SK-N-SH (cell line): ENCODE measurements around the gene TRMU. TPM values are rescaled to one million over a fixed set of nuclear protein-coding genes. Genes with fewer than 3 reads are reported as not detected.

Experiments
- CTCF ChIA-PET: fragments of 300-600, 350-600 bp; formaldehyde crosslinking; extraction: SDS; loops from one replicate; lab custom pipeline; 2021; lab: Yijun Ruan, JAX
- POLR2A ChIA-PET: fragments of 350-600 bp; sonication (Branson Sonifier 250); formaldehyde crosslinking; extraction: SDS; loops from one replicate; lab custom pipeline; 2020; ENCODE audit warnings: antibody characterized with exemption, inconsistent platforms; lab: Yijun Ruan, JAX
- DNase-seq: peaks from one replicate; pipeline ENCODE4 v3.0.0; 2012
- H2AFZ ChIP-seq: fragments of 200-600 bp; sonication (generic); 2 replicates; pipeline ENCODE4 v1.8.1; 2016; ENCODE audit warnings: antibody characterized with exemption, mild to moderate bottlenecking, low read depth
- H3F3A ChIP-seq: fragments of 200-600 bp; sonication (generic); replicated peaks from 2 replicates; pipeline ENCODE3; 2016; ENCODE audit warnings: antibody characterized with exemption, mild to moderate bottlenecking; ENCODE audit not compliant: insufficient read depth
- H3K27ac ChIP-seq, 2 experiments: fragments of 200-500 bp in 1 of 2; fragments of 200-600 bp in 1 of 2; sonication (Bioruptor generic) in 1 of 2; sonication (generic), shearing (Covaris generic) in 1 of 2; 2 replicates each; pipeline versions ENCODE4 v1.5.1 to v1.6.1; 2014 to 2016; ENCODE audit warnings: low read depth in 2 of 2, inconsistent platforms in 1 of 2, low read length in 1 of 2, mild to moderate bottlenecking in 1 of 2, mixed read lengths in 1 of 2
- H3K27me3 ChIP-seq: fragments of 200-600 bp; sonication (generic), shearing (Covaris generic); 2 replicates; pipeline ENCODE4 v1.6.1; 2016; ENCODE audit warnings: mixed run types; ENCODE audit not compliant: insufficient read depth
- H3K36me3 ChIP-seq, 2 experiments: fragments of 200-500 bp in 1 of 2; fragments of 200-600 bp in 1 of 2; sonication (Bioruptor generic) in 1 of 2; sonication (generic) in 1 of 2; replicated peaks in 1 of 2; 2 replicates each; pipeline versions ENCODE3 to v1.5.1; 2014 to 2016; ENCODE audit warnings: low read length in 1 of 2, mild to moderate bottlenecking in 1 of 2; ENCODE audit not compliant: insufficient read depth in 2 of 2, control insufficient read depth in 1 of 2
- H3K4me1 ChIP-seq, 2 experiments: fragments of 200-500 bp in 1 of 2; fragments of 200-600 bp in 1 of 2; sonication (Bioruptor generic) in 1 of 2; sonication (generic), shearing (Covaris generic) in 1 of 2; 2 replicates each; pipeline versions ENCODE4 v1.5.1 to v1.6.1; 2014 to 2016; ENCODE audit warnings: low read depth in 1 of 2, low read length in 1 of 2, mixed run types in 1 of 2; ENCODE audit not compliant: insufficient read depth in 2 of 2, control insufficient read depth in 1 of 2
- H3K4me2 ChIP-seq: fragments of 200-600 bp; sonication (generic), shearing (Covaris generic); 2 replicates; pipeline ENCODE4 v1.6.1; 2017; ENCODE audit warnings: mixed run types
- H3K4me3 ChIP-seq, 2 experiments: fragments of 200-500 bp in 1 of 2; fragments of 200-600 bp in 1 of 2; sonication (Bioruptor generic) in 1 of 2; sonication (generic), shearing (Covaris generic) in 1 of 2; 2 replicates each; pipeline versions ENCODE4 v1.5.1 to v1.8.1; 2014 to 2016; ENCODE audit warnings: low read depth in 2 of 2, inconsistent platforms in 1 of 2, low read length in 1 of 2, mild to moderate bottlenecking in 1 of 2, mixed read lengths in 1 of 2, moderate library complexity in 1 of 2
- H3K79me2 ChIP-seq: fragments of 200-600 bp; sonication (generic); 2 replicates; pipeline ENCODE4 v1.8.1; 2017; ENCODE audit warnings: mild to moderate bottlenecking; ENCODE audit not compliant: insufficient read depth
- H3K9ac ChIP-seq: fragments of 200-600 bp; sonication (generic); 2 replicates; pipeline ENCODE4 v1.6.1; 2017; ENCODE audit warnings: mixed run types
- H3K9me2 ChIP-seq: fragments of 200-600 bp; sonication (generic); 2 replicates; pipeline ENCODE4 v1.6.1; 2017; ENCODE audit warnings: mixed run types
- H3K9me3 ChIP-seq: fragments of 200-600 bp; sonication (generic); 2 replicates; pipeline ENCODE4 v1.6.1; 2017; ENCODE audit warnings: mixed run types, mild to moderate bottlenecking, moderate library complexity
- H4K20me1 ChIP-seq: fragments of 200-600 bp; sonication (generic); 2 replicates; pipeline ENCODE4 v1.6.1; 2017; ENCODE audit warnings: mild to moderate bottlenecking, mixed run types; ENCODE audit not compliant: insufficient read depth
- CTCF ChIP-seq: fragments of 200-600 bp; sonication (generic); IDR thresholded peaks from 2 replicates; pipeline ENCODE4 v1.6.1; 2017; ENCODE audit warnings: antibody characterized with exemption, mild to moderate bottlenecking, moderate library complexity
- ELF1 ChIP-seq: IDR thresholded peaks from 2 replicates; pipeline ENCODE4 v1.4.0; 2012
- EP300 ChIP-seq, 2 experiments: IDR thresholded peaks; 2 replicates each; pipeline versions ENCODE4 v1.4.0 to v1.6.1; 2012; ENCODE audit warnings: borderline replicate concordance in 1 of 2, low read depth in 1 of 2, low read length in 1 of 2
- EZH2phosphoT487 ChIP-seq: fragments of 200-600 bp; sonication (generic); IDR thresholded peaks from 2 replicates; pipeline ENCODE4 v1.6.1; 2017; ENCODE audit warnings: low read depth, mixed run types, mild to moderate bottlenecking, antibody characterized with exemption, moderate library complexity, borderline replicate concordance
- FOXJ3 ChIP-seq: sonication (generic); formaldehyde crosslinking; IDR thresholded peaks from 2 replicates; pipeline ENCODE4 v1.5.1; 2020; ENCODE audit warnings: mild to moderate bottlenecking, missing genetic modification reagents
- GATA2 ChIP-seq: sonication (generic); formaldehyde crosslinking; IDR thresholded peaks from 2 replicates; pipeline ENCODE4 v1.5.0; 2020; ENCODE audit warnings: mild to moderate bottlenecking, missing genetic modification reagents
- MEF2A ChIP-seq: IDR thresholded peaks from 2 replicates; pipeline ENCODE4 v1.4.0; 2012; ENCODE audit warnings: low read depth, borderline replicate concordance
- NFIC ChIP-seq: IDR thresholded peaks from 2 replicates; pipeline ENCODE4 v1.4.0; 2012; ENCODE audit warnings: borderline replicate concordance
- NRF1 ChIP-seq: IDR thresholded peaks from 2 replicates; pipeline ENCODE4 v1.6.1; 2012; ENCODE audit warnings: low read depth, mild to moderate bottlenecking, low read length
- POLR2AphosphoS5 ChIP-seq: IDR thresholded peaks from 2 replicates; pipeline ENCODE4 v1.6.1; 2012; ENCODE audit warnings: low read depth, low read length
- RAD21 ChIP-seq: IDR thresholded peaks from 2 replicates; pipeline ENCODE4 v1.6.1; 2012; ENCODE audit warnings: mild to moderate bottlenecking, low read length
- RCOR1 ChIP-seq: fragments of 150-350 bp; IDR thresholded peaks from 2 replicates; pipeline ENCODE4 v1.6.1; 2017; ENCODE audit warnings: antibody characterized with exemption, low read length
- REST ChIP-seq: IDR thresholded peaks from 2 replicates; pipeline ENCODE4 v1.6.1; 2012; ENCODE audit warnings: mild to moderate bottlenecking, low read depth, low read length, moderate library complexity
- RXRA ChIP-seq: IDR thresholded peaks from 2 replicates; pipeline ENCODE4 v1.4.0; 2012; ENCODE audit warnings: low read depth, mild to moderate bottlenecking, borderline replicate concordance
- SIN3A ChIP-seq: IDR thresholded peaks from 2 replicates; pipeline ENCODE4 v1.6.1; 2012; ENCODE audit warnings: low read depth, mild to moderate bottlenecking, low read length, moderate library complexity, borderline replicate concordance
- SMC3 ChIP-seq: IDR thresholded peaks from 2 replicates; pipeline ENCODE4 v1.6.1; 2012; ENCODE audit warnings: low read depth, low read length, improper control_type of control experiment
- TAF1 ChIP-seq: IDR thresholded peaks from 2 replicates; pipeline ENCODE4 v1.6.1; 2012; ENCODE audit warnings: low read depth, mild to moderate bottlenecking, low read length, moderate library complexity, borderline replicate concordance
- TCF12 ChIP-seq: IDR thresholded peaks from 2 replicates; pipeline ENCODE4 v1.4.0; 2012
- TEAD4 ChIP-seq: IDR thresholded peaks from 2 replicates; pipeline ENCODE4 v1.4.0; 2012; ENCODE audit warnings: mild to moderate bottlenecking, borderline replicate concordance; ENCODE audit not compliant: insufficient read depth
- ZBTB33 ChIP-seq: IDR thresholded peaks from 2 replicates; pipeline ENCODE4 v1.4.0; 2012; ENCODE audit warnings: low read depth, borderline replicate concordance
- WGBS: methylation state at CpG from one replicate; pipeline ENCODE4 v1.1.6; 2017; ENCODE audit warnings: low lambda C conversion rate; 5-methylcytosine and 5-hydroxymethylcytosine counted together
- polyA plus RNA-seq, 3 experiments: library from polyadenylated mRNA; depleted of rRNA; stranded (reverse); fragments of >200 nt; gene quantifications; 2 replicates each; pipeline ENCODE4 v1.2.3, GENCODE V29; 2012

The TRMU gene
- polyA plus RNA-seq, 1 of the 3 experiments (the other 2 are of a cell fraction) = 47.1 TPM

GRCh38 chr22:46349681-46350080, 14.2 kb downstream of the TRMU start (continued):
- no peak for TF ChIP-seq SIN3A
- TF ChIP-seq, all 33 proteins: peak for 0

GRCh38 chr22:46350121-46350520, 14.6 kb downstream of the TRMU start:
- Histone ChIP-seq H3K9me3 (no peaks in the 10 kb centered on the region), H3K4me3 (no peak overlapping the region), H3K9me2 (no peaks in the 10 kb centered on the region), H3K79me2 (peaks cover 14% of the 10 kb centered on the region; the same call in 1 of the 2 replicates), H3F3A (no peaks in the 10 kb centered on the region), H4K20me1 (peaks cover 19% of the 10 kb centered on the region; the same call in 1 of the 2 replicates), H3K27ac (no peak overlapping the region), H3K9ac (no peak overlapping the region), H3K27me3 (no peaks in the 10 kb centered on the region), H3K36me3 (peaks cover 21 to 84% of the 10 kb centered on the region in 2 experiments), H3K4me2 (no peak overlapping the region), H2AFZ (no peak overlapping the region), H3K4me1 (no peaks in the 10 kb centered on the region)
- CTCF ChIA-PET = interaction anchor here (1.7 kb wide), 1 partner anchor 193 kb away, joined by 7 read pairs; no protein-coding TSS in a partner anchor
- TF ChIP-seq NFIC (no peak), TCF12 (no peak), RCOR1 (no peak), MEF2A (no peak), EP300 (IDR thresholded peaks at IDR 0.05; ENCODE audit: borderline replicate concordance in 1 of 2, low read depth in 1 of 2, low read length in 1 of 2) (no peak), NRF1 (no peak), SMC3 (no peak), TEAD4 (no peak), ZBTB33 (no peak), FOXJ3 (CRISPR knock-in tag) (no peak), TAF1 (no peak)
- DNase-seq = no peak
- 89% methylated on average over 7 of the region's 7 CpGs for WGBS
- POLR2A ChIA-PET = no interaction called here

- 97% methylated on average over 20 of the region's 20 CpGs for WGBS
- H3K4me3 ChIP-seq = no peak overlapping the region
- H3K36me3 ChIP-seq = peaks cover 18 to 82% of the 10 kb centered on the region in 2 experiments
- no peak overlapping the region for H2AFZ ChIP-seq
- no peak for DNase-seq
- H3K4me1 ChIP-seq = no peaks in the 10 kb centered on the region
- ChIA-PET POLR2A (no interaction called here), CTCF (interaction anchor here (1.7 kb wide), 1 partner anchor 192 kb away, joined by 7 read pairs; no protein-coding TSS in a partner anchor)
- no peaks in the 10 kb centered on the region for H3F3A ChIP-seq
- no peak overlapping the region for H3K4me2 ChIP-seq
- H3K9me3 ChIP-seq = no peaks in the 10 kb centered on the region
- no peaks in the 10 kb centered on the region for H3K9me2 ChIP-seq
- no peak overlapping the region for H3K27ac ChIP-seq
- H3K27me3 ChIP-seq = no peaks in the 10 kb centered on the region
- 0 out of 2 replicates have a peak, but pooled peaks cover 9% of the 10 kb centered on the region for H3K79me2 ChIP-seq
- peaks cover 21% of the 10 kb centered on the region; the same call in 1 of the 2 replicates for H4K20me1 ChIP-seq
- H3K9ac ChIP-seq = no peak overlapping the region
- no peak for TF ChIP-seq REST
- no peak for TF ChIP-seq ELF1
- no peak for TF ChIP-seq POLR2AphosphoS5
- no peak for TF ChIP-seq GATA2 (CRISPR knock-in tag)
- no peak for TF ChIP-seq RXRA
- no peak for TF ChIP-seq RAD21
- no peak for TF ChIP-seq CTCF
- TF ChIP-seq EP300 (IDR thresholded peaks at IDR 0.05; ENCODE audit: borderline replicate concordance in 1 of 2, low read depth in 1 of 2, low read length in 1 of 2) = no peak
- TF ChIP-seq NFIC = no peak
- TF ChIP-seq TAF1 = no peak
- no peak for TF ChIP-seq EZH2phosphoT487
Measured at GRCh38 chr22:46350646-46351045, 15.1 kb downstream of the TRMU start.
